Measurements from ENCODE around the gene PIH1D2.
A peak's percentile ranks its signal among the peaks of the same experiment; 100 is the strongest.
"Not testable (repeated sequence)": the region's sequence is repeated elsewhere in the genome, so short reads cannot be mapped to it uniquely, and the experiment has no call there.

PIH1D2 gene

GRCh38 chr11:112073941-112074811 lies at the start of gene PIH1D2, which contains the start of gene NKAPD1:
Gene PIH1D2, minus strand, starts transcription at chr11:112074017. Its CDS starts 843 bp downstream, at chr11:112073174.
Gene NKAPD1, plus strand, starts transcription at chr11:112074299. Its CDS starts 1,276 bp downstream, at chr11:112075575.
- peak; percentile 87 for DNase-seq

DNA sequence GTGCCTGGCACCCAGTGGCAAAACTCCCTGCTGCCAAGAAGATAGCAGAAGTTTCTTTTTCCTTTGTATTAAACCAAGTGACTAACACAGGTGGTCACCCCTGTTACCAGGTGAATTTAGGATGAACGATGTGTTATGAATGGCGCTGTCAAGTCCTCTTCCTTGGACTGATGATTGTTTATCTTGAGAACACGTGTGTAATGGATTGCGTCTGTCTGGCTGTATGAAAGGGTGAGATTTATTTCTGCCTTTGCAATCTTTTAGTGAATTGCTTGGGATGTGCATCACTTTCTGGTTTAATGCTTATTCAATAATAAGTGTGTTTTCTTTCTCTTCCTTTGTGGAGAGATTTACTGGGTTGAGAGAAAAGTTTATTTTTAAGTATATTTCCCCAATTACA lies 49.3 kb upstream of the PIH1D2 start:
- DNase-seq: no peak

GRCh38 chr11:112121981-112122615 lies 48.3 kb upstream of the PIH1D2 start:
- DNase-seq: no peak

GRCh38 chr11:112118176-112118575 lies 44.4 kb upstream of the PIH1D2 start:
- no peak for DNase-seq

GRCh38 chr11:112115386-112115785 lies 41.6 kb upstream of the PIH1D2 start:
- DNase-seq: no peak

DNA sequence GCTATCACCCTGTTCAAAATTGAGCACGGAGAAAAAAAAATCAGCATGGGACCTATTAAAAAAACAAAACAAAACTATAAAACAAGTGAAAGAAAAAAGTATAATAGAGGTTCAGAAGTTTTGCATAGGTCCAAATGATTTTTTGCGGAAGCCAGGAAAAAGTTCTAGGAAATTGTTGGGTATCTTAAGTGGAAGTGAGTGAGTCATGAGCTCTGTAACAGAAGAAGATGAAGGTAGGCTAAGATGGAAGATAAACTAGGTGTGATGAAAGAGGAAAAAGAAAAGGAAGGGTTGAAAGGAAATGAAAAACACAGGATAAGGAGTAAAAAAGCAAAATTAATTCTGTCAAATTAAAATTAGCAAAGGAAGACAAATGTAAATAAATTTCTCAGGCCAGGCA lies 40.6 kb upstream of the PIH1D2 start:
- DNase-seq: no peak

GRCh38 chr11:112113539-112114457 lies 40.0 kb upstream of the PIH1D2 start:
- peak; percentile 73 for DNase-seq

GRCh38 chr11:112106070-112106469 lies 32.3 kb upstream of the PIH1D2 start:
- DNase-seq: no peak

- no peak for DNase-seq
These were observed 29.6 kb upstream of the PIH1D2 start for GRCh38 chr11:112103446-112103845.

DNA sequence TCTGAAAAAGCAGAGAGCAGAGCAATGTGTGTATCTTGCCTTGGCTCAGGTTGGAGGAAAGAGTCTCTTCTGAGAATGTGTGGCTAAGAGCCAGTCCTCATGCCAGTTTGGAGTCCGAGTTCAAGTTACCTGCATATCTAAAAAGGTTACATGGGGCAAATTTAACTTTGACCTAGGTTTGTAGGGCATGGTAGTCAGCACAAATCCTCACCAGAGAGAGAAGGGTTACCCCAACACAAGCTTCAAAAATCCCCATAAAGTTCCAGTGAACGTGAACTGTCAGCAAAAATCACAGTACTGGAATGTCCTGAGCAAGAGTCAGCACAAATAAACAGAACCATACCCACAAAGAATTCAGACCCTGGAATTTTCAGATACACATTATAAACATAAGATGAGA lies 26.6 kb upstream of the PIH1D2 start:
- DNase-seq: no peak

- no peak for DNase-seq
These were observed 24.1 kb upstream of the PIH1D2 start for GRCh38 chr11:112097734-112098528.

- DNase-seq: no peak
These were observed 22.4 kb upstream of the PIH1D2 start for GRCh38 chr11:112096194-112096593.

DNA sequence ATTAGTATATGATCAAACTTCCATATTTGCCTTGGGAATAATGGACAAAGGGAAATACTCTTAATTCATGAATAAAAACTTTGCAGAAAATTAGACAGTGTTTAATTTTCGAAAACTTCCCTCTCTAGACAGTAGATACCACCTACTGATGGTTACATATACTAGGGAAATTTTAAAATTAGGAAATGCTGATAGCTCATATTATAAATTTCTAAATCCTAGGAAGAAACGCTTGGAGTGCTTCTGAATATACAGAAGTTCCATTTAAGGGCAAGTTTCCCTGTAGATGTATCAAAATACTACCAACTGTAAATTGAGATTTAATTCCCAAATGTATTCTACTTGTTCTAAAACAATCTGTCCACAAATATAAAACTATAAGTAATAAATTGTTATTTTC lies 21.5 kb upstream of the PIH1D2 start:
- DNase-seq: not testable (repeated sequence)

GRCh38 chr11:112087212-112087611 lies 13.4 kb upstream of the PIH1D2 start:
- no peak for DNase-seq

DNA sequence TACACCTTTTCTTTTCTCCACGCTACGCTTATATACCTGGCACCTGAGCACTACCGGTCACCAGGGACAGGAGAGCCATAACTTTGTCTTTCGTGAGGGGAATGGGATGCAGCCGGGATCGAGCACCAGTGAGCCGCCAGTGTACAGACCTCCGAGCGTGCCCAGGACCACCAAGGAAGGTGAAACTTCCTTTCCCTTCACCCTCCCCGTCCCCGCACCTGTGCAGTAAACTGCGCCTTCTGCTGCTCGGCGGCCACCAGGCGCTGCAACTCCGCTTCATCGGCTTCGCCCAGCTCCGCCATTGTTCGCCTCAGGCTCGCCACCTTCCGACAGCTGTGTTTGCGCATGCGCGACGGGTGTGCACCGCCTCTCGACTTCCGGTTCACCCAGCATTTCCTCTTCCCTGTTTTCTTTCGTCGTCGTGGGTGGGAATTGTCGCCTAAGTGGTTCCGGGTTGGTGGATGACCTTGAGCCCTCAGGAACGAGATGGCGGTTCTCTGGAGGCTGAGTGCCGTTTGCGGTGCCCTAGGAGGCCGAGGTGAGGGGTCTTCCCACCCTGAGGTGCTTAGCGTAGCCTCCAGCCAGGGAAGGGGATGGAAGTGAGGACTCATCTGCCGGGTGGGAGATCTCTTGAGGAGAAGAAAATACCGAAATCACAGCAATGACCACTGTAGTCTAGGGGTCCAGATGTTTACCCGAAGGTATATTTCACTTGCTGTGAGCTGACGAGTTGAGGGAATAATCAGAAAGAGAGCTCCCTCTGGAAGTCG lies 12.8 kb upstream of the PIH1D2 start, which contains the start of the genes SDHD and TIMM8B:
Gene SDHD, plus strand, starts transcription at position 452 of the 770 bp plus-strand sequence. Its CDS starts 35 bp downstream, at position 487.
Gene TIMM8B, minus strand, starts transcription at position 335 of the 770 bp plus-strand sequence. Its CDS starts 33 bp downstream, at position 302.
- peak; percentile 97 for DNase-seq

- no peak for DNase-seq
These were observed 12.1 kb upstream of the PIH1D2 start for GRCh38 chr11:112085822-112086421.

GRCh38 chr11:112082729-112083128 lies 8.9 kb upstream of the PIH1D2 start:
- no peak for DNase-seq

DNA sequence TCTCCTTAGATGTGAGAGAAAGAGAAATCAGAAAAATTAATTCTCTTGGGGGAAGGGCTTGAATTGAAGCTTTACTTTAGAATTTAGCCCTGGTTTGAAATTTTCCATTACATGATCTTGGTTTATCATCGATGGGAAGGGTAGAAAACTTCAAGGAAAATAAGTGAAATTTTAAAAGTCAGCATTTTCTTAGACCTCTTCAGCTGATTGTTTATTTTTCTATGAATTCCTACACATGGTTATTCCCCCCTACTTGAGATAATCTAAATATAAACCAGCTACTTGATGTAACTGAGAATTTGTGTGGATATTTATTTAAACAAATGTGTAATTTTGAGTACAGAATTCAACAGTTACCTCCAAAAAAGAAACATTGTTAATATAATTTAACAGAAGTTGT lies 10.9 kb downstream of the PIH1D2 start:
- DNase-seq: no peak

DNA sequence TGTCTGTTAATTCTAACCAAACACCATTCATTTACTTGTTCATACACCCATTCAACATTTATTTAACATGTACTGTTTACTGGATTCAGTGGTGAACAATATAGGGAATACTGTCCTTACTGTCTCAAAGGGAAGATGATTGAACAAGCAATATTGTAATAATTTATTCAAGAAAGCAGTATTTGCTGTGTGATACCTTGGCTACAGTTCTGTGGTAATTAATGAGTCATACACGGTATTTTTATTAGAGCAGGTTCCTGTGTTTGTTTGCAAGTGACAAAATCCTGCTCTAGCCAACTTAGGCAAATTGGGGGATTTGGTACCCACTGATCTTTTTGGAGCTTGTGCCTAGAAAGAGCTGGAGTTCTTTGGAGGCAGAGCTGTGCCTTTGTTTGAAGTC lies 15.7 kb downstream of the PIH1D2 start:
- no peak for DNase-seq

DNA sequence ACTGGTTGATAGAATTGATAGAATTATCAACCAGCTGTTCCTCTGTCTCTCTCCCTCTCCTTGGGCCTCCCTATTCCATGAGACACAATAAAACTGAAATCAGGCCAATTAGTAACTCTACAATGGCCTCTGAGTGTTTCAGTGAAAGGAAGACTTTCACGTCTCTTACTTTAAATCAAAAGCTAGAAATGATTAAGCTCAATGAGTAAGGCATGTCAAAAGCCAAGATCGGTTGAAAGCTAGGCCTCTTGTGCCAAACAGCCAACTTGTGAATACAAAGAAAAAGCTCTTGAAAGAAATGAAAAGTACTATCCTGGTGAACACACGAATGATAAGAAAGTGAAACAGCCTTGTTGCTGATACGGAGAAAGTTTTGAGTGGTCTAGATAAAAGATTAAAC lies 16.6 kb downstream of the PIH1D2 start:
- no peak for DNase-seq

- DNase-seq: no peak
These were observed 22.0 kb downstream of the PIH1D2 start for GRCh38 chr11:112051768-112052167.

Data from midbrain (tissue), 1 donor.